Mesenteric fat pad (tissue), 1 donor: ENCODE measurements around the gene TRPC4. TPM values are rescaled to one million over a fixed set of nuclear protein-coding genes. Genes with fewer than 3 reads are reported as not detected.

ENCODE experiments used
- DNase-seq: peaks from one replicate; pipeline ENCODE4 v3.0.0-alpha.2; 2020; ENCODE audit warnings: low spot score
- long read RNA-seq: library from polyadenylated mRNA; unstranded; transcript quantifications from one replicate; pipeline ENCODE4 v2.0.0, GENCODE V29; 2020
- total RNA-seq: library from RNA; stranded (reverse); fragmentation: NEBNext Ultra II Directional; extraction: Animal tissue kit (Norgen Biotek cat#: 25700); gene quantifications from one replicate; pipeline ENCODE4 v1.2.1, GENCODE V29; 2021
- donor health status: DM: yes; HTN: yes; CAD: no.

The TRPC4 gene
- total RNA-seq = 0.84 TPM
- long read RNA-seq, partial matches to known transcripts = 1 of 1 reads
- long read RNA-seq, other reads (novel, unspliced or antisense) = 0 of 1 reads

GRCh38 chr13:37869756-37870488 lies at the start of gene TRPC4:
TRPC4 (minus strand) TSS chr13:37869772; CDS start chr13:37783333, 86,439 bp downstream.
- peak; percentile 88 for DNase-seq

DNA sequence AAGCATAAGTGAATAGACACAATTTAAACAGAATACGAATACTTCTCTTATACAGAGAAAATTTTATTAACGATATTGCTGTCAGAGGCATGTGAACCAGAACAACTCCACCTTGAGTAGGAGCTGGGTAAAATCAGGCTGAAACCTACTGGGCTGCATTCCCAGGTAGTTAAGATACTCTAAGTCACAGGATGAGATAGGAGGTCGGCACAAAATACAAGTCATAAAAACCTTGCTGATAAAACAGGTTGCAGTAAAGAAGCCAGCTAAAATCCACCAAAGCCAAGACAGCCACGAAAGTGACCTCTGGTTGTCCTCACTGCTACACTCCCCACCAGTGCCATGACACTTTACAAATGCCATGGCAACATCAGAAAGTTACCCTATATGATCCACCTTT lies 49.2 kb upstream of the TRPC4 start:
- no peak for DNase-seq

DNA sequence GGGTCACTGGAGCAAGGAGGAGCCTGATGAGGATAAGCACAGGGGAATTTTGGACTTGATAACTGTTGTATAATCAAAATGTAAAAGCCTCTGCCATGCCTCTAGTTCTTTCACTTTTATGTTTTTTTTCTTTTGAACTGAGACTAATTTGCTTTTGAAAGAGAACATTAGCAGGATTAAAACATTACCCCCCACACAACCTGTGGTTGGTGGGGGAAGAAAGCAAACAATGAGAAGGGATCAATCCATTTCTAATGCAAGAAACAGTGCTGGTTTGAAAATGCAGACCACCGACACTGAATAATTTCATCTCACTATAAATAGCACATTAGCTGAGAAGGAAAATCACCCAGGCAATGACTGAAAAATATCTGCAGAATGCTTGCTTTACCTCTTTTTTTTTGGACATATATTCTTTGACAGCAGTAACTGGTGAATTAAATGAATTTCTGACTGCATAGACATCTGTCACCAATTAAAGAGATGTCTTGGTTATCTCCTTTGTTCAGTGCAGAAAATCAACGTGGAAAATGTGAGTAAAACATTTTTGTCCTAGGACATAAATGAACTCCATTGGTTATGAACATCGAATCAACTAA lies 48.6 kb upstream of the TRPC4 start:
- no peak for DNase-seq

DNA sequence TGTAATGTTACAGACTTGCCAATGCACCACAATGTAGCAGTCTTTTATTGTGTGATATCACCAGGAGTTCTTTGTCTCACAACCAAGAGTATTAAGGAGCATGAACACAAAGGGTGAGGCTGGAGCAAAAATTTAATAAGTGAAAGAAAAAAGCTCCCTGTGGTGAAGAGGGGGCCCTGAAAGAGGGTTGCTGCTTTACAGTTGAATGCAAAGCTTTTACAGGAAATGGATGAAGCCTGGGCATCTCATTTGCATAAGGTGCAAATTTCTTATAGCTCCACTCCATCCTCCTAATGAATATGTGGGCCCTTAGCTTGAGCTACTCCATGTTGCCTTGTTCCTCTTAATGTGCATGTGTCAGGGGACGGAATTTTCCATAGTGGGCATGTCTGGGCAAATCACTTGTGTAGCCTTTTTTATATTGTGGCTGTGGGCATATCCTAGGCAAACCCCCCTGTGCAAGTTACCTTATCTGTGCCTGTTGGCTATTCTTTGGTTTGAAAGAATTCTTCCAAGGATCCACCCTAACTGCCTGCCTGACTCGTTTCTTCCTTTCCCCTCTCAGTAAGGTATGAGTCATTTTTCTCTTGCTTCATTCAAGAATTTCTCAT lies 45.3 kb upstream of the TRPC4 start:
- DNase-seq = no peak

DNA sequence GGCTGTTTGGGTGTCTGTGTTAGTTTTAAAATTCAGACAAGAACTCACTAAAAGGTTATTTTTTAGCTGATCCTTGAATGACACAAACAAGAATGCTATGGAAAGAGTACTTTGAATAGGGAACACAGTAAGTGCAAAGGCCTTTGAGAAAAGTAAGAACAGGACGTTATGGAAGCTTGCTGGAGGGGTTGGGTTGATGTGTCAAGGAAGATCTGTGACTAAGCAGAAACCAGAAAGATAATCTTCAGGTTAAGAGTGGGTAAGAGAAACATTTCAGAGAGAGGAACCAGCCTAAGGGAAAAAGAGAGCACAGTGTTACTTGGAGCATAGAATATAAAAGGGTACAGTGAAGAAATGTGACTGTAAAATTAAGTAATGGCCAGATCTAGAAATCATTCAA lies 41.2 kb upstream of the TRPC4 start:
- DNase-seq = no peak

DNA sequence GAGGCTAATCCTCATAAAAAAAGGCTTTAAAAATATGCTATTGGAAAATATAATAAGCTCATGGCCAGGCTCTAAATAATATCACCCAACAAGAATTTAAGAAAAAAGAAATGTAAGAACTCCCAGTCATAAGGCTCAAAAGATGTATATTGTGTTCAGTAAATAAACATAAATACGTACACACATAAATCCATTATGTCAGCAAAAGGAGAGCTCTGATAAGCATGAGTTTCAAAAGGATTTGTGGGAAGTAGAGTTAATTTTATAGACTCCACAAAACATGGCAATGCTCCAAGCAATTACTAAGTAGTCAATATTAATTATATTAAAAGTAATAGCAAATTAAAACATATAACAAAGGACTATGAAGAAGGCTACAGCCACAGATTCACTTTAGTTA lies 37.3 kb upstream of the TRPC4 start:
- no peak for DNase-seq

GRCh38 chr13:37905736-37906135 lies 36.2 kb upstream of the TRPC4 start:
- DNase-seq = no peak

GRCh38 chr13:37899753-37900152 lies 30.2 kb upstream of the TRPC4 start:
- no peak for DNase-seq

DNA sequence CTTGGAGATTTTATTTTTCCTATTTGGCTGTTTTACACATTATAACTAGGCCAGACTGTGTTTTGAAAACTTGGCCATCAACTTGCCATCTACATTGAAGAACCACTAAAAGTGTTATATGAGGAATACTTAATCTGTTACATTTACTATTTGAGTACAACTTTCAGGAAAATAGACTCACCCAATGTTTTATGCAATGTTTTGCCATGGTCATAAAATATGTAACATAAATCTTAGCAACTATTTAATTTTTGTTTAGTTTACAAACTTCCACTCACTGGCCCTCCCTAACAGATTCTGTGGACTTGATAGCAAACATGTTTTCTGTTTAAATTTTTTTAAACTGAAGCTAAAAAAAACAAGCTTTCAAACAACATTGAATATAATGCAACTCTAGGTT lies 23.7 kb upstream of the TRPC4 start:
- no peak for DNase-seq

DNA sequence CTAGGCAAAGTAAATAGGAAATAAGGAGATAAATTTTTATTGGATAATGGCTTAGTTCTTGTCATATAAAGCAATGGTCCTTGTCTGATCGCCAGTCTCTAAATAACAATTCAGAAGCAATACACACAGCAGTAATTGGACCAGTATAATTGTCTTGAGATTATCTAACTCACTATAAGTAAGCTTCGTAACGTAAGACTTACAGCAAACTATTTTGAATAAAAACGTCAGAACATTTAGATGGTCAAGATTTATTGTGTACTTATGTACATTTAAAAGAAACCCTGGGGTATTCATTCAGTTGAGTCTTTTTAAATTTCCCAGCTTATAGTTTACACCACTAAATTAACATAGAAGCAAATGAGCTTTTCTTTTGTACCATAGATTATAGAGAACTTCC lies 20.2 kb upstream of the TRPC4 start:
- DNase-seq = no peak

GRCh38 chr13:37889102-37889501 lies 19.5 kb upstream of the TRPC4 start:
- no peak for DNase-seq

DNA sequence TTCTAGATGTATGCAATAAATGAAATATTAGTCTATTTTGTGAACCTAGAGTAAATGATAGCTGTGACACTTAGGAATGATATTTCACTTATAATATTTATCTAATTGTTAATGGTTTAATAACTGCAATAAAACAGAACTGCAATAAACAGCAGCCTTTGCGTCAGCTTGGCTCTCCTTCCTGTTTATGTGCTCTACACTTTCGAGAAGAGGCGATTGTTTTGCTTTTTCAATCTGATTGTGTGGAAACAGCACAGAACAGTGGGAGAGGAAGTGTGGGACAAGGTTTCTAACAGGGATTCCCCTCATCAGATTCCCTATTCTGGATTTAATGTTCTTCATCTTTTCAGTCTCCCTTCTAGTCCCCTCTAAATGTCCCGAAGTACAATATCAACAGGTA lies 17.3 kb upstream of the TRPC4 start:
- DNase-seq = no peak

DNA sequence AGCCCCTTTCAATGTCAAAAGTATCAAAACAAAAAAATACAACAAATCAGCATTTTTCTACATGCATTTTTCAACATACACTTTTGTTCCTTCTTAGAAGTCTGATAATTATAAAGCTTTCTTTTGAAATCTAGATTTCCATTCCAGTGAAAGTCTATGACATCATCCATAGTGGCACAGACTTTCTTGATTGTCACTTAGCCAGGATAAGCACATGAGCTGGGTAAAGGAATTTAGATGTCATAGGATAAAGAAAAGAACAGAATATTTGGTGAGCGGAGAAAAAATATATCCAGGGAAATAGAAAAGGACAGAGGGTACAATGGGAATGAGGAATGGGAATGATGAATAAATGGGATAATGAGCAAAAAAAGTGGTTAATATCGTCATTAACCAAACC lies 15.1 kb upstream of the TRPC4 start:
- DNase-seq = no peak

GRCh38 chr13:37884026-37884425 lies 14.5 kb upstream of the TRPC4 start:
- DNase-seq = no peak

- DNase-seq = no peak
Measured at GRCh38 chr13:37878921-37879320, 9.3 kb upstream of the TRPC4 start.

DNA sequence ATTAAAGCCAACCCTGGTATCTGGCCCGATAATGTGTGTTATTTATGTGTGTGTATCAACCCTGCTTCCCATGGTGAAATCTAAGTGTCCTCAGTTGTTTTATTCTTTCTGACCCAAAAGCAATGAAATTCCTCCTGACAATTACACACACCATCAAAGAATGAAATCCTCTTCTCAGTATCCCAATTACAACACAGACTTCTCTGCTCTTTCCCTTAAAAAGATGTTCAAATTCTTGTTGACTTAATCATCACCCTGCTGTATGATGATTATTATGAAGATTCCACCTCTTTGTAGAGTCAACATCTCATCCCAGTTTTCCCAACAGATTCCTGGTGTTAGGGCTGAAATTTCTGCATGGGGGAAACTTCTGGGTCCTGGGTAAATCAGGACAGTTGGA lies 8.9 kb upstream of the TRPC4 start:
- no peak for DNase-seq

- DNase-seq = no peak
Measured at GRCh38 chr13:37870895-37871550, 1.5 kb upstream of the TRPC4 start.

DNA sequence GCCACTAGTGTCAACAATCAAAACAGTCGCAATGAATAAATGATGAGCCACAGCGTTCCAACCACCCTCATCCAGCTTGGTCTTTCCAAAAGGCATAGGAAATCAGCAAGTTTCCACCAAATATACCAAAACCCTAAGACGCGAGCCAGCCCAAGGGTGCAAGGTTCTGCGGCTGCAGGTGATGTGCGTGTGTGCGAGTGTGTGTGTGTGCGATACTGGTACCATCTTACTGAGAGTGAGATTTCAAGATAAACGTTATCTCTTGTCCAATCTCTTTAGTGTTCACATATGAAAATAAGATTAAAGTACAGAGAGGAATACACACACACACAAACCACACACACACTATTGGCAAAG lies 895 bp upstream of the TRPC4 start:
- DNase-seq = no peak

GRCh38 chr13:37869506-37869755 lies 141 bp downstream of the TRPC4 start:
- no peak for DNase-seq

GRCh38 chr13:37868691-37869505 lies 674 bp downstream of the TRPC4 start:
- DNase-seq = no peak

DNA sequence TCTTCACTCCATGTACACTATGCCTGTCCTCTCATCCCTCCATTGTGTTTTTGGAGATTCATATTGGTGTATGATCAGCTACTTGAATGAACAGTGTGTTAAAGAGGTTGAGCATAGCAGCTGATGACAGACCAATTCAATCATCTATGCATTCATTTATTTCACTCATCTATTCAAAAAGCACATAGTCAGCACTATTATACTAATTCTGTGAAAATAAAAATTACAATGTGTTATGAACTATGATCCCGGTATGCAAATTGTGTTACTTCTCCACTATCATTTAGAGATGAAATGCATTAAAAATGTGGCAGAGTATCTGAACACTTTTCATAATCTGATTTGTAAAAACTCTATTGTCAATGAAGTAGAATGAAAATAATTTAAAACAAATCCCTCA lies 5.9 kb downstream of the TRPC4 start:
- DNase-seq = no peak

- DNase-seq = no peak
Measured at GRCh38 chr13:37835392-37835791, 34.2 kb downstream of the TRPC4 start.
